GM23248 (cell line): ENCODE data around the gene NPBWR2.

Source experiments
- EZH2 ChIP-seq: fragments of 200-600 bp; sonication (generic); IDR thresholded peaks from 2 replicates; pipeline ENCODE4 v1.6.1; 2018; ENCODE audit warnings: antibody characterized with exemption, mild to moderate bottlenecking; ENCODE audit not compliant: insufficient read depth, poor library complexity, severe bottlenecking
- EZH2phosphoT487 ChIP-seq: fragments of 200-600 bp; sonication (generic); IDR thresholded peaks from 2 replicates; pipeline ENCODE4 v1.6.1; 2018; ENCODE audit warnings: antibody characterized with exemption, moderate library complexity, mild to moderate bottlenecking, low read depth; ENCODE audit not compliant: insufficient read depth

DNA sequence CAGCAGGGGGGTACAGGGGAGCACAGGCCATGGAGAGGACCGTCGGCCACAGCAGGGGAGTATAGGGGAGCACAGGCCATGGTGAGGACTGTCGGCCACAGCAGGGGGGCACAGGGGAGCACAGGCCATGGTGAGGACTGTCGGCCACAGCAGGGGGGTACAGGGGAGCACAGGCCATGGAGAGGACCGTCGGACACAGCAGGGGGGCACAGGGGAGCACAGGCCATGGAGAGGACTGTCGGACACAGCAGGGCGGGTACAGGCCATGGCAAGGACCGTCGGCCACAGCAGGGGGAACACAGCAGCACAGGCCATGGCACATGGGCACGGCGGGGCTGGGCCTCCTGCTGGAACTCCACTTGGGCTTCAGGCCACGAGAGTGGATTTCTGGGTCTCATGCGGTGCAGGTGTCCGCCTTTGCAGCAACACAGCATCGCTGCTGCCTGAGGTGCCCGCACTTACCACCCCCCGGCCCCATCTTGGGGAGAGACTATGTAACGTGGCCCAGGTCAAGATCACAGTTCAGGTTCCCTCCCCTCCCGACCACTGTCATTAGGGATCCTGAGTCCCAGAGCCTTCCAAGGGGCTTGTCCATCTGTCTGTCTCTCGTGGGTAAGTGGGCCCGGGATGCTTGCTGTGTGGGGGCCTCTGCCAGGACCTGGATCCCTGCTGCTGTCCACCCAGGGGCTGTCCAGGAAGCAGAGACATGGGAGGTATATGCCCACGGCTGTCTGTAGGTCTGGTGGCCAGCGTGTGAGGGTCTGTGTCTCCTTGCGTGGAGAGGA lies 2.5 kb downstream of the NPBWR2 start:
- TF ChIP-seq EZH2phosphoT487 = no peak
- no peak for TF ChIP-seq EZH2
